HK-2 (cell line): ENCODE measurements around the gene SEC23B.

Experiments
- DNase-seq: peaks from one replicate; pipeline ENCODE4 v3.0.0-alpha.2; 2018; ENCODE audit not compliant: unreplicated experiment

SEC23B gene

GRCh38 chr20:18587665-18588573, 80.2 kb downstream of the SEC23B start, which contains the start of gene DTD1:
Gene DTD1, plus strand, starts transcription at chr20:18588054. Its CDS starts 19 bp downstream, at chr20:18588073.
- peak; percentile 94 for DNase-seq

GRCh38 chr20:18588574-18588933, 80.8 kb downstream of the SEC23B start:
- DNase-seq: no peak

GRCh38 chr20:18589941-18590674, 82.4 kb downstream of the SEC23B start:
- no peak for DNase-seq

GRCh38 chr20:18596270-18596669, 88.5 kb downstream of the SEC23B start:
- no peak for DNase-seq

GRCh38 chr20:18609741-18610140, 102.0 kb downstream of the SEC23B start:
- no peak for DNase-seq
